ENCODE data around the gene APLNR.
"Not testable (repeated sequence)": the region's sequence is repeated elsewhere in the genome, so short reads cannot be mapped to it uniquely, and the experiment has no call there.

Gene APLNR

DNA sequence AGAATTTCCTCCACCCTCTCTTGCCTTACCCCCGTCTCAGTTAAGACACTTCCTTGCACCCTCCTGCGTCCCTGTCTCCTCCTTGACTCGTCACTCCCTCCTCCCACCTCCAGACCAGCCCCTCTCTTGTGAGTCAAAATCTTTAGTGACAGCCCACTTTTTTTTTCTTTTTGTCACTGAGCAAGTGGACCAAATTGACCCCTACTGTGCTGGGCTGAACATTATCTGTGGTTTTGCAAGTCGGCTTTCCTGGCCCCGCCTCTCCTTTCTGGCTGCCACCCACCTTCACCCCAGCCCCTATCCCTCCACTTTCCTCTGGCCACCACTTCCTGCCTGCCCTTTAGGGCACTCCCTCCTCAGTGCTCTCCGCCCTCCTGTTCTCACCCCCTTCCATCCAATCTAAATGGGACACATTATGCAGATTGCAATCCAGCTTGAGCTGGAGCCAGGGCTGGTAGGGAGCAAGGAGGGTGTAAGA is at the start of gene APLNR:
Gene APLNR, minus strand, starts transcription at position 47 of the 478 bp plus-strand sequence. CDS start 246 bp downstream, outside the sequence.
- no peak for DNase-seq

DNA sequence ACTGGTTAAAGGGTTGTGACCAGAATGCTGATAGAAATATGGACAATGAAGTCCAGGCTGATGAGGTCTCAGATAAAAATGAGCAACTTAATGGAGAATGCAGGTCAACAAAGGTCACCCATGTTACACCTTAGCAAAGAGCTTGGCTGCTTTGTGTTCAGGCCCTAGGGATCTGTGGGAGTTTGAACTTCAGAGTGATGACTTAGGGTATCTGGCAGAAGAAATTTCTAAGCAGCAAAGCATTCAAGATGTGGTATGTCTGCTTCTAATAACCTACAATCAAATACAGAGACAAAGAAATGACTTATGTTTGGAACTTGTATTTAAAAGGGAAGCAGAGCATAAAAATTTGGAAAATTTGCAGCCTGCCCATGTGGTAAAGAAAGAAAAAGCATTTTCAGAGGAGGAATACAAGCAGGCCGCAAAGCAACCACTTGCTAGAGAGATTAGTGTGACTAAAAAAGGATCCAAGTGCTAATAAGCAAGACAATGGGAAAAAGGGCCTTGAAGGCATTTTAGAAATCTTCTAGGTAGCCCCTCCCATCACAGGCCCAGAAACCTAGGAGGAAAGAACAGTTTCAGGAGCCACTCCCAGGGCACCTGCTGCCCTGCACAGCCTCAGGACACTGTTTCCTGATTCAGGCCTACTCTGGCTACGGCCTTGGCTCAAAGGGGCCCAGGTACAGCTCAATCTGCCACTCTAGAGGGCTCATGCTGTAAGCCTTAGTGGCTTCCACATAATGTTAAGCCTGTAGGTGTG is 46.4 kb upstream of the APLNR start:
- DNase-seq, result no peak

DNA sequence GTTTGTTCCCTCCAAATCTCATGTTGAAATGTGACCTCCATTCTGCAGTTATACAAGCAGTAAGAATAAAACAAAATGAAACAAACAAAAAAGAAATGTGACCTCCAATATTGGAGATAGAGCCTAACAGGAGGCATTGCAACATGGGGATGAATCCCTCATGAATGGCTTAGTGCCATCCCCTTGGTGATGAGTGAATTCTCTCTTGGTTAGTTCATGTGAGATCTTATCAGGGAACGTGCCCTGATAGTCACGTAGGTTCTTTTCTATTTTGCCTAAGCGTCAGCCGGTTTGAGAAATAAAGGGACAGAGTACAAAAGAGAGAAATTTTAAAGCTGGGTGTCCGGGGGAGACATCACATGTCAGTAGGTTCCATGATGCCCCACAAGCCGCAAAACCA is 44.5 kb upstream of the APLNR start:
- DNase-seq, result not testable (repeated sequence)

DNA sequence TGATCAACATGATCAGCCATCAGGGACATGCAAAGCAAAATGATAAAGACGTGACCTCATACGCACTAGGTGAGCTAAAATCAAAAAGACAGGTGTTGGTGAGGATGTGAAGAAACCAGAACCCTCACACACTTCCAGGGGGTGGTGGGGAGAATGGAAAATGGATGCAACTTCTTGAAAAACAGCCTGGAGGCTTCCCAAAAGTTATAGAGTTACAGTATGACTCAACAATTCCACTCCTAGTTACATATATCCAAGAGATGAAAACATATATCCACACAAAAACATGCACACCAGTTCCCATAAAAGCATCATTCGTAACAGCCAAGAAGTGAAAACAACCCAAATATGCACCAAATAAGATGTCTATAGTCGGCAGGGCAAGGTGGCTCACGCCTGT is 42.1 kb upstream of the APLNR start:
- DNase-seq, result no peak

DNA sequence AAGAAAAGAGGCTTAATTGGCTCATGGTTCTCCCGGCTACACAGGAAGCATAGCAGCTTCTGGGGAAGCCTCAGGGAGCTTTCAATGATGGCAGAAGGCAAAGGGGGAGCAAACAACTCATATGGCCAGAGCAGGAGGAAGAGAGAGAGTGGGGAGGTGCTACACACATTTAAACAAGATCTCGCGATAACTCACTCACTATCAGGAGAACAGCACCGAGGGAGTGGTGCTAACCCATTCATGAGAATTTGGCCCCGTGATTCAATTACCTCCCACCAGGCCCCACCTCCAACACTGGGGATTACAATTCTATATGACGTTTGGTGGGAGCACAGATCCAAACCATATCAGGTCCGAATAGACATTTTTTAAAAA is 41.7 kb upstream of the APLNR start:
- no peak for DNase-seq

DNA sequence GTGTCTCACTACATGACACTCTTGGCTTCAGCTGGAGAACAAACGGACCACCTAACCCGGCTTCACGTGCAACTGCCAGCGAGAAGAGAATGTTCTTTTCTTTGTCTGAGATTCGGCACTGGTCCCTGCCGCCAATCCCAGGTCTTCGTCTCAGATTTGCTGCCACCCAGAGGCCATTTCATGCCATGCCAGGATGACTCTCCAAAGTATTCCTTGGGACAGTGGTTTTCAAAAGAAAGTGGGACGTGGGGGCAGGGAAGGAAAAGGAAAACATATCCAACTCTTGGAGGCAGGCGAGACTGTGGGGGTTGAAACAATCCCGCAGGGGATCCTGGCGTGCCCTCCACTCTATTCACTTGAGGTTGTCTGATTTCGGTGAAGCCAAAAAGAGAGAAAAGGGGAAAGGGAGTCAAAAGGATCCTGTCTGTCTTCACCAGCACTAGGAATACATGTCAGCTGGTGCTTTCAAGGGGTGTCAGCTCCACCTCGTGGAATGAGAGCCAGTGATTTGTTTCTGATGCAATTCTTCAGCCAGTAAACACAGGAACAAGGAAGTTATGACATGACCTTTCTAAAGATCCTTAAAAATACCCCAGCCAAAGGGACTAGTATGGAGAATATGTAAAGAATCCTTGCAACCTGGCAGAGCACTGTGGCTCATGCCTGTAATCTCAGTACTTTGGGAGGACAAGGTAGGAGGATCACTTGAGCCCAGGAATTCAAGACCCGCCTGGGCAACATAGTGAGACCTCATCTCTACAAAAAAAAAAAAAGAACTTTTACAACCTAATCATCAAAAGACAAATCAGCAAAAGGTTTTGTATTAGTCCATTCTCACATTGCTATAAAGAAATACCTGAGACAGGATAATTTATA is 41.0 kb upstream of the APLNR start:
- peak; percentile 35 for DNase-seq

DNA sequence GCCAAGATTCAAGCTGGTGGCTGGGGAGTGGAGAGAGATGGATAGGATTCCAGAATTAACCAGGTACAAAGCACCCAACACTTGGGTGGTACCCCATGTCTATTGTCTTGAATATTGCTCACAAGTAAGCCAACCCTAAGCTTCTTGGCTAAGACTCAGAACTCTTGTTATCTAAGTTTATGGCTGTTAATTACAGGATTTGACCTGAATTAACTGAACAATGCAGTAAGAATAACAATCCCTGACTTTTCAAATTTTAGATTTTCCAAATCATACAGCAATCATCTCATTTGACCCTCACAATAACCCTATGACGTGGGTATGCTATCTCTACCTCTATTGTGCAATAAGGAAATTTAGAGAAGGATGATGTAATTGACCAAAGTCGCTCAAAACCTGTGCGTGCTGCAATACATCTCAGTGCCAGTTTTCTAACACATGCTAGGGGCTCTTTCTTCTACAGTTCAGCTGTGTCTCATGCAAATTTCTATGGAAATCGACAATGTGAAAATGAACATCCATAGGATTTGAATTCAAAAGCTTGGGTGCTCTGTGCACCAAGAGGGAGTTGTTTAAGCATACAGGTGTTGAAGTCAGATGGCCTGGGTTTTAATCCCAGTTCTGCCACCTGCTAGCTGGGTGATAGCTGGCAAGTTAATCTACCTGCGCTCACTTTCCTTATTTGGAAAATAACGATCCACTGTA is 40.1 kb upstream of the APLNR start:
- no peak for DNase-seq

DNA sequence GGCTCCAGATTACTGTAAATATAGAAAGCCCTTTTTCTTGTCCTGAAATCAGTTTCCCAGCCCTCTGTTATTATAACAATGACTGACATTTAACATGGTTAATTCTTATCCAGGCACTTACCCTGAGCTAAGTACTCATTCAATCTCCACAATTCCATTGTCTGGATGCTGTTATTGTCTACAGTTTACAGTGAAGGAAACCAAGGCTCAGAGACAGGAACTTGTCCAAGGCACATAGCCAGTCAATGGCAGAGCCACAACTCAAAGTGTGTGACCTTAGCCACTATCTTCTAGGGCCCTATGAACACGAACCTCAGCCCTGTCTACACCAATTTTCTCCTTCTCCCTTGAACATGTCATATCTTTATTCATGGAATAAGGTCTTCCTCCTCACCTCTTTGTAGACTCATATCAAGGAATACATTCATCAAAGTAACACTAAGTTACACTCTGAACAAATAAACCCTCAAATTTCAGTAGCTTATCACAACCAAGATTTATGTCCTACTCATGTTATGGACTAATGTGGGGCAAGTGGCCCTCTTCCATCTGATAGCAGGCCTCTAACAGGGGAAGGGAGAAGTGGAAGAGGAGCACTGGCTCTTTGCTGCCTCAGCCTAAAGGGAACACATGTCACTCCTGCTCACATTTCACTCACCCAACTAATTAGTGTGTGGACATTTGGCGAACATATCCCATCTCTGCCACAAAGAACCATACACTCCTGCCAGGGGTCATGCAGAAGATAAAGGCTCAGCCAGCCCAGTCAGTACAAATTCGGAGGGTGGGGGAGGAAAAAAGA is 39.3 kb upstream of the APLNR start:
- DNase-seq, result no peak

DNA sequence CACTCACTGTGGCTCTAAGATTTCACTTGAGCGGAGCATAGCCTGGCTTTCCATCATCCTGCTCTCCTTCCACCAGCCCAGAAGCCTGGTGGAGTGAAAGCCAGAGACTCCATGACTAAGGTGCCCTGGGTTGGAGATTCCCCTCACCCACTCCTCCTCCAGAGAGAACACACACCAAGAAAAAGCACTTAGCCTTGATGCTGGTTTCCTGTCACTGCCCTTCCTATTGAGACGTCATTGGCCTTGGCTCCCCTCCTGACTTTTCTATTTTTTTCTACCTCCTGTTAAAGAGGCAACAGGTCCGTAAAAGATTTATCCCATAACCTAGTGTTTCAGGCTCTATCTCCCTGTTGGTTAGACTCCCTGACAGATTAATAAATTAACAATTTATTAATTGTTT is 38.5 kb upstream of the APLNR start:
- DNase-seq, result no peak

DNA sequence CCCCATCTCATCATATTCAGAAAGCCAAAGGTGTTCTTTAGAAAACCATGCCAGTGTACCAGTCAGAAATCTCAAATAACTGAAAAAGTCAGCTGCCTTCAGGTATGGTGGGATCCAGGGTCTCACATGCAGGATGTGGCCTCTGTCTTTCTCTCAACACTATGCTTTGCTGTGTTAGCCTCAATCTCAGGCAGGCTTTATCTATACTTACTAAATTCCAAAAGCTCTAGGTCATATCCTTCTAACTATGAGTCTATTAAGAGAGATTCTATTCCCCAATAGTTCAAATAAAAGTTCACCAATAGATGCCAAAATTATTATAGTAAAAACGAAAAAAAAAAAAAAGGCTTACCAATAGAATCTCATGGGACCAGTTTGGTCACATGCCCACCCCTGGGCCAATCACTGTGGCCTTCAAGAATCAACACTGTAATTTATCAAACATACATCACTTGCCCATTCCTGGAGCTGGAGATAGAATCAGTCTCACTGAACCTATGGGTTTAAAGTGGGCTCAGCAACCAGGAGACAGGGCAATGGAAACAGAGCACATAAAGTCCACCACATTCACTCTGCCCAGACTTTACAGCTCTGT is 38.0 kb upstream of the APLNR start:
- DNase-seq, result no peak

DNA sequence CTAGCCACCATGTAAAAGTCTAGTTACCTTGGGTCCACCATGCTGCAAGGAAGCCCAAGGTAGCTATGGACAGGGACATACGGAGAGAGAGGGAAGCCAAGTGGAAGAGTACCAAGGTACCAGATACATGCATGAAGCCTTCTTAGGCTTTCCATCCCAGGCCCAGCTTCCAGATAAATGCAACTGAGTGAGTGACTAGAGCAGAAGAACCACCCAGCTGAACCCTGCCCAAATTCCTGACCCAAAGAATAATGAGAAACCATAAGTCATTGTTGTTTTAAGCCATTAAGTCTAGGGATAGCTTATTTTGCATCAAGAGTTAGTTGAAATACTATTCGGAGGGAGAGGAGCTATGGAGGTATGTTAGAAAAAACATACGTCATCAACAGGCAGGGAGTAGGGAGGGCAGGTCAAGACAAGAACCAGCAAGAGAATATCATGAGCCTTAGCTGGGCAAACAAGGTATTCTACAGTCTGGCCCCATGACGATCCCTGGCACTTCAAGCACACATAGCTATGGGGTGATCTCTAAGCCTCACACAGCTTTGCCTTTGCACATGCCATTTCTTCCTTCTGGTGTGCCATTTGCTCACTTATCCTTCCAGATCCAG is 36.5 kb upstream of the APLNR start:
- no peak for DNase-seq

DNA sequence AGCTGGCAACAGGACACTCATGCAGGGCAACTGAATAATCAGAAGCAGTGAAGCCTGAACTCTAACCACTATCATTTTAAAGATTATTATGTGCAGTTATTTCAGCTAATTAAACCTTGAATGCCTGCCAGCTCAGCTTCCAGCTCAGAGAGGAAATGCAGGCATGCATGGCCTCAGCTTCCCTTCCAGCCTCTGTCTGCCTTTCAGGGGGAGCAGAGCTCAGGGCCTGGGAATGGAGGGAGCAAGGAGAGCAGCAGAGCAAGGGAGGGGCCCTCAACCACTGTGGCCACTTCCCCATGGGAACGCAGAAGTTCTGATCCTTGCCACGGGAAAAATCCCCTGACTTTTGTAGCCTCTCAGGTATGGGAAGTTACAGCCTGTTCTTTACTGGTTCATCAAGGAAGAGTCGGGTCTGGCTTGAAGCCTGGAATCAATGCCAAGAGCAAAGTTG is 32.5 kb upstream of the APLNR start:
- no peak for DNase-seq

DNA sequence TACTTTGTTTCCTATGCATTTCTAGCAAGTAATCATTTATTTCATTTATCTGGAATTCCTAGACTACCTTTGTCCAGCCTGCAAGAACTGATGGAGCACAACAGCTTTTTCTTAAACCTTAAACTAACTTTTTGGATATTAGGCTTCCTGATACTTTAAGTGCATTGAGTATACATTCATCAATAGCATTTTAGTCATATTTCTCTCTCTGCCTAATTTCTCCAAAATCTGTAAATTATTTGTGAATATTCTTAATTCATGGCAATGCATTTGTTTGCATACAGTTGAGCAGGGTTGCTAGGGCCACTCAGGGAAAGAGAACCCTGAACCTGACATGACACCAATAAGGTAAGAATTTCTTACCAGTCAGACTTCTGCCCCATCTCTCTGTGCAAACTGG is 29.1 kb upstream of the APLNR start:
- no peak for DNase-seq

DNA sequence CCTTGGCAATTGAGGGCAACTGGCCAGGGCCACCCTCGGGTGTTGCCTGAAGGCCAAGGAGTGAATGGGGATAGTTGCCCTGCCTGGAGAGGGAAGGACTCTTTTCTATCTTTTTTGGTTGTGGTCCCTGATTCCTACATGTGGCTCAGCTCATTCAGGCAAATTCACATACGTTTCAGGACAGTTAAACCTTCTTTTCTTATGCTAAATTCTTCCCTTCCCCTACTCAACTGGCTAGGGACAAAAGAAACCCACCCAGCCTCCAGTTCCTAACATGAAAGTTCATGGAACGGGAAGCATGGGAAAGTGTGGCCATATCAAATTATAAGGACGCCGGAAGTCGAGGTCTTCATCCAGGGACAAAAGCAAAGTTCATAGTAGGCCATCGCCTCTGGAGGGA is 26.3 kb upstream of the APLNR start:
- no peak for DNase-seq

DNA sequence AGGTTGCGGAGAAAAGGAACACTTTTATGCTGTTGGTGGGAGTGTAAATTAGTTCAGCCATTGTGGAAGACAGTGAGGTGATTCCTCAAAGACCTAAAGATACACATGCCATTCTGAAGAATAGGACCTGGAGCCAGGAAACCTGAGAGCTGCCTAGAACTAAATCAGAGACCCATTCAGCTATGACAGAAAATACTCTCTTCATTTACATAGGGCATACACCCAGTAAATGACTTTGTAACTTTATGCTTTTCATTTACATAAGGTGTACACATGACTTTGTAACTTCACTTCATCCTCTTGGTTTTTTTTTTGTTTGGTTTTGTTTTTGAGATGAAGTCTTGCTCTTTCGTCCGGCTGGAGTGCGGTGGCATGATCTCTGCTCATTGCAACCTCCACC is 25.1 kb upstream of the APLNR start:
- DNase-seq, result no peak

DNA sequence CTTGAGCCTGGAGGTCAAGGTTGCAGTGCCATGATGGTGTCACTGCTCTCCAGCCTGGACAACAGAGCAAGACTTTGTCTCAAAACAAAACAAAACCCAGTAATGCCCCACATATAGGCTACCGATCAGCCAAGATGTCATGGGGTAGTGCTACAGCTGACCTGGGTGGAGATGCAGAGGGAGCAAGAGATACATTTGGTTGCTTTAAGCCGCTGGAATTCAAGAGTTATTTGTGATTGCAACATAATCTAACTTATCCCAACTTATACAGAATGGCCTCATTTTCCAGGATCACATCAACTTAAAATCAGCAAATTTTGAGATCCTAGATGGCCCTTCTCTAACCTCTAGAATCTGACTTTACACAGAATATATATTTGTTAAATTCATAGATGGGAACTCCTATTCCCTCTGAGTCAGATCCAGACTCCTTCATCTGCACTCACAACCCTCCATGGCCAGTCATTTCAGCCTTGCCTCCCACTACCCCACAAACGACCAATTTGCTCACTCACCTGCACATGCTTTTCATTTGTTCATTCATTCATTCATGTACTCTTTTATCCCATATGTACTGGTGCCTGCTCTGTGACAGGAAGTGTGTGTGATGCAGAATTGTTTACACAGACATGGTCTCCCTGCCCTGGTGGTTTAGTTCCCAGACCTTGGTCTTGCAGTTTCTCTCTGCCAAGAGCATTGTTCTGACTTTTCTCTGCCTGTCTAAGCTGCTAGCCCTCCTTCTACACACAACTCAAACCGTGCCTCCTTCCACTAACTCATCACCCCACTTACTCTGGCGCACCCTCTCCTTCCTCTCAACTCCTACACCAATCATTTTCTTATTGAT is 24.1 kb upstream of the APLNR start:
- DNase-seq, result no peak

DNA sequence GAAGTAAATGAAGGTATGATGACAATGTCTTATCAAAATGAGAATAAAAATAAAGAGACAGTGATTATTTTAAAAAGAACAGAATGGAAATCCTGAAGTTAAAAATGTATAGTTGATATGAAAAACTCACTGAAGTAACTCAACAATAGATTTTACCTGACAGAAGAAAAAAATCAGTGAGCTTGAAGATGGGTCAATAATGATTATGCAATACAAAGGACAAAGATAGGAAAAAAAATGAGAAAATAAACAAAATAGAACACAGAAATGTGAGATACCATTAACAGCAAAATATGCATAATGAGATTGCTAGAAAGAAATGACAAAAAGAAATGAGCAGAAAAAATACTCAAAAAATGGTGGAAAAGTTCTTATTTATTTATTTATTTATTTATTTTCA is 19.1 kb upstream of the APLNR start:
- no peak for DNase-seq

DNA sequence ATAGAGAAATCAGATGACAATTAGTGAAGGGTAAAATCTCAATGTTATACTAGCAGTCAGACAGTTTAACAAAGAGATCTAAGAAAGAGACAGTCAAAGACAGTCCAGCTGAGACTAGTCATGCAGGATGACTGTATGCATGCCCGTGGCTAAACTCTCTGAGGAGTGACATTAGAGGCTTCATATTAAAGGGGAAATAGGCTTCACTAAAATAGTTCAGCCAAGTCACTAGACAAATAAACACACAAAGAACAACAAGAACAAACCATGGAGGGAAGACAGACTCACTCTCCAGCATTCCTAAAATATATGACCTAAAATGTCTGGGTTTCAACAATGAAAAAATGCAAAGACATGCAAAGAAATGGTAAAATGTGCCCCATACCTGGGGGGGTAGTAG is 18.6 kb upstream of the APLNR start:
- DNase-seq, result no peak

DNA sequence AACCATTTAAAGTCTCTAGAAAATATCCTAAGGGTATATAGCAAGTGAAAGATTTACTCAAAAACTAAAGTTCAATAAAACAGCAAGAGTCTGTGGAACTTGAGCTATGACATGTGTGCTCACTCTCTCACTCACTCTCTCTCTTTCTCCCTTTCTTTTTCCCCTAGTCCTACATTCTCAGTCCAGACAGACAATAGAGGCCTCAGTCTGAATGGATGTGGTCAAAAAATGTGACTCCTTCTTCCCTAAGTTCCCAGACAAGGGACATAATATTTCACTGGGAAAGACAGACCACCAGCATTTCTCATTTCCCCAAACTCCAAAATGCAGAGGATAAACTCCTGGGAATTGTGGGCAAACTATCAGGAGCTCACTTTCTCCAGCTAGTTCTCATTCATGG is 17.6 kb upstream of the APLNR start:
- DNase-seq, result no peak

DNA sequence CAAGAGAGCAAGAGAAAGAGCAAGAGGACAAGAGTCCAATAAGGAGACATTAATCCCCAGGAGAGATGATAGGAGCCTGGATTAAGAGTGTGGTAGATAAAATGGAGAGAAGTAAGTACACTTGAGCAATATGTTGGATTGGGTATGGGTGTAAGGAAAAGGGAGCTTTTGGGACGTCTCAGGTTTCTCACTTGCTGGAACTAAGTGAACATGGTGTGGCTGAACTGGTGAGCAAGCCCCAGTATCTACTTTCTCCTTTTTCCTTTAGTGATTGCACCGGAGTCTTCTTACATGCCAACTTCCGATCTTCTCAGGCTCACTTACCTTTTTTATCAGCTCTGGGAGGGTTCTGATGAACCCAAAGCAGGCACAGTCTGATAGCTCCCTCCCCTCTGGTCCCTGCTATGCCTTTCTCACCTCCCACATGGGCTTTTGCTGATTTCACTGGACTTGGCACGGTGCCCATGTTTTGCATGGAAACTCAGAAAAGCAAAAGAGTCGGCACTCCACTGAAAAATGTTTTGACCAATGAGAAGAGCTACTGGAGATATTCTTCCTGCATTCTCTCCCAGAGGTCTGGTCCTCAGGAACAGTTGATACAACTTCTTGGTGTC is 14.5 kb upstream of the APLNR start:
- no peak for DNase-seq

Data from stimulated activated CD4-positive, alpha-beta T cell treated with anti-CD3 and anti-CD28 coated beads, Interleukin-1b, Interleukin-23, amount 100 ng/mL, for 48 hours (primary cell).